HG03039 (cell line): ENCODE data around the gene TRIM52.
A peak's percentile ranks its signal among the peaks of the same experiment; 100 is the strongest.
"Not testable (repeated sequence)": the region's sequence is repeated elsewhere in the genome, so short reads cannot be mapped to it uniquely, and the experiment has no call there.

Experiments
- ATAC-seq: cut with Tn5 transposase; IDR thresholded peaks from one replicate; pipeline ENCODE4 v1.9.1; 2021; ENCODE audit warnings: mild to moderate bottlenecking, moderate library complexity; ENCODE audit not compliant: unreplicated experiment

TRIM52 gene

GRCh38 chr5:181260720-181261319 lies at the start of gene TRIM52:
Gene TRIM52 (minus strand): TSS chr5:181261143. CDS start chr5:181260813, 330 bp downstream.
- peak; percentile 69 for ATAC-seq

DNA sequence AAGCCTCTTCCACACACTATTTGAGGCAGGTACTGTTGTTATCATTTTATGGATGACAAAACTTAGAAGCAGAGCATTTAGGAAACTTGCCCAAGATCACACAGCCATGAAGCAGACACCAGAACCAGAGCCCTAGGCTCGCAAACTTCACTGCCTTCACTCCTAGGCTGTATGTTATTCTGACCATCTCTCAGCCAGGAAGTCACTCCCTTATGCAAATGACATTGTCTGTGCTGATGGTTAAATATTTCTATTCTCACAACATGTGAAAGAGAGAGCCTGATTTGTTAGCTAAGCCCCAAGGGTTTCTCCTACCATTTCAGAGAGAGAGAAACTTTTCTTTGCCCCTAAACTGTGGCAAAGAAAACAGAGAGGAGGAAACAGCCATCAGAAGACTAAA lies 26.4 kb upstream of the TRIM52 start:
- ATAC-seq = not testable (repeated sequence)

DNA sequence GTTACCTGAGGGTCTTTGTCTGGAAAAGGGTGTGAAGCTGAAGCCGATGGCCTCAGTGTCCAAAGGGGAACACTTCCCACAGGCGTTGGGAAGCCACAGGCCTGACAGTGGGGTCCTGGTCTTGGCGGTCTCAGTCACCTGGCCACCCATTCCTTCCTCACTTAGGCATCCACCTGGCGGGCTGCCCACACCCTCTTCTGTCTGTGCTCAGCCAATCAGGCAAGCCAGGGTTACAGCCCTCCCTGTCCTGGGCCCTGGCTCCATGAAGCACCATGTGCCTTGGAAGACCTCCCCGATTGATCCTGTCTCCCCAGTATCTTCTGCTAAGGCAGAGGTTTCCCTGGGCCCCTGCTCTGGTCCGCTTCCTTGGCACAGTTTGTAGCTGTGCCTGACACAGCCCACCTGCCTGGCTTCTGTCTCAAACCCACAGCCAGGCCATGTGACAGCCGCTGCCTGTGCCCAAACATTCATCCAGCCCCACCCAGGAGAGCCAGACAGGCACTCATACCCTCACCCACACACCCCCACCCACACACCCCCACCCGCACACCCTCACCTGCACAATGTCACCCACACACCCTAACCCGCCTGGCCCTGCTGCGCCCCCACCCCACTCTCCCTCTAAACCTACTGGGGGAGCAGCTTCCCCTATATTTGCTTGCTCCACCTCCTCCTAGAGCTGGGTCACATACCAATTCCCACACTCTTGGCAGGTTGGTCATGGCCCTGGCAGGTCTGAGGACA lies 25.2 kb upstream of the TRIM52 start:
- not testable (repeated sequence) for ATAC-seq

GRCh38 chr5:181283841-181284755 lies 23.2 kb upstream of the TRIM52 start:
- not testable (repeated sequence) for ATAC-seq

GRCh38 chr5:181283347-181283746 lies 22.4 kb upstream of the TRIM52 start:
- no peak for ATAC-seq

DNA sequence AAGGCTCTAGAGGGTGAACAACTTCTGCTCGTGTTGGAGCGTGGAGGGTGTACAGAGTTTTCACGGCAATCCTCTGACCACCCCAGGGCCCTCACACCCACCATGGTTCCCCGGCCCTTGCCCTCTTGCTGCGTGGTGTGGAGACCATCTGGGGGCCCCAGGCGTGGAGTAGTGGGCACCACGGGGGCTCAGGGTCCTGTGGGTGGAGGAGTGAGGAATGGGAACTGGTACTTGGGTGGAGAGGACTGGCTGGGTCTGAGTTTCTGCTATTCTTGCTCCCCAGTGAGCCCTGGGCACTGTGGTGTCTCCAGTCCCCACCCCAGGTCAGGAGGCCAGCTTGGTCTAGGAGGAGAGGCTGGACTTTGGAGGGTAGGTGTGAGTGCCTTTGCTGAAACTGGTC lies 21.9 kb upstream of the TRIM52 start:
- no peak for ATAC-seq

DNA sequence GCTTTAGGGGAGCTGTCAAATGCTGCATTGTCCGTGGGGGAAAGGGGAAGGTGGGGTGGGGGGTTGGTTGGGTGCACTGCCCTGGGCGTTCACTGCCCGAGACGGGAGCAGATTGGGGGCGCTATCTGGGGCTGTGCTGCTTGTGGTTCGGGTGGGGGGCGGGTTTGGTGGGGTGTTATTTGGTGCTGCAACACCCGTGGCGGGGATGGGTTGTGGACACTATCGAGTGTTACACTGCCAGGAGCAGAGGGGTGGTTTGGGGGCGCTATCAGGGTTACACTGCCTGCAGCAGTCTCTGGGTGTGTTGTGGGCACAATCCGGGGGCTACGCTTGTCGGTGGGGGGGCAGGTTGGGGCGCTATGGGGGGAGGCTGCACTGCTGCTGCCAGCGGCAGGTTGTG lies 21.5 kb upstream of the TRIM52 start:
- ATAC-seq = not testable (repeated sequence)

DNA sequence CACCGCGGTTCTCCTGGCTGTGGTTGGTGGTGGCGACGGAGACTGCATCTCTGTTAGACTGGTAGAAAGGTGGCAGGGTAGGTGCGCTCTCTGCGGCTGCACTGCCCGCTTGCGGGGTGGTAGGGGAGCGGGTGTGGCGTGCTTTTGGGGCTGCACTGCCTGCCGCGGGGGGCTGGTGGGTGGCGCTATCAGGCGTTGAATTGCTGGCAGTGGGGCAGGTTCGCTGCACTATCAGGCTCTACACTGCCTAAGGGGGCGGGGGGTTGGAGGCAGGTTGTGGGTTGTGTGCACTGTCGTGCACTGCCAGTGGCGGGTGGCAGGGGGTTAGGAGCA lies 21.0 kb upstream of the TRIM52 start:
- ATAC-seq = no peak

GRCh38 chr5:181281077-181281983 lies 20.4 kb upstream of the TRIM52 start:
- no peak for ATAC-seq

DNA sequence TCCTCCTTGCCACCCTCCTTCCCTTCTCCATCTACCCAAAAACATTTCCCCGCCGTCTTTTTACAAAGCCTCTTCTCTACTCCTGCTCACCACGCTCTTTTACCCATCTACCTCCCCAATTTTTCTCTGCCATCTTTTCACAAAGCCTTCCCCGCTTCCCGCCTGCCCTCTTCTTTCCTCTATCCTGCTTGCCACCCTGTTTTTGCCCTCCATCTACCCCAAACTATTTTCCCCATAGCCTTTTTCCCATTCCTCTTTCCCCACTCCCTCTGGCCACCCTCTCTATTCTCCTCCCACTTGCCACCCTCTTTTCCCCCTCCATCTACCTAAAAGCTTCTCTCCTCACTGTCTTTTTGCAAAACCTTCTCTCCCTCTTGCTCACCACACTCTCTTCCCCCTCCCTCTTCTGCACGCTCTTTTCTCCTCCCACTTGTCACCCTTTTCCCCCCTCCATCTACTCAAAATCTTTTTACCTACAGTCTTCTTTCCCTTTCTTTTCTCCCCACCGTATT lies 19.4 kb upstream of the TRIM52 start:
- no peak for ATAC-seq

- not testable (repeated sequence) for ATAC-seq
Measured at GRCh38 chr5:181273433-181273744, 12.4 kb upstream of the TRIM52 start.

- no peak for ATAC-seq
Measured at GRCh38 chr5:181271081-181271480, 10.1 kb upstream of the TRIM52 start.

DNA sequence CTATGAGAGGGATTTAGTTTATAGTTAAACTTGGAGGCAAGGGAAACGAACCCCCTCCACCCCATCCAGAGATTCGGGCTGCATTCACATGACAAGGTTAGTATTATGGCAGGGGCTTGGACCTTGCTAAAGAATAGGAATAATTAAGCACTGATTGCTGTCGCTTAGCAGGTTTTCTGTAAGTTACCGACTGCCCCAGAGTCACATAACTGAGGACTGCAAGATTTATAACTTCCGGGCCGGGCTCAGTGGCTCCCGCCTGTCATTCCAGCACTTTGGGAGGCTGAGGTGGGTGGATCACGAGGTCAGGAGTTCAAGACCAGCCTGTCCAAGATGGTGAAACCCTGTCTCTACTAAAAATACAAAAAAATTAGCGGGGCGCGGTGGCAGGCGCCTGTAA lies 7.0 kb upstream of the TRIM52 start:
- not testable (repeated sequence) for ATAC-seq

- ATAC-seq = not testable (repeated sequence)
Measured at GRCh38 chr5:181267291-181267904, 6.5 kb upstream of the TRIM52 start.

DNA sequence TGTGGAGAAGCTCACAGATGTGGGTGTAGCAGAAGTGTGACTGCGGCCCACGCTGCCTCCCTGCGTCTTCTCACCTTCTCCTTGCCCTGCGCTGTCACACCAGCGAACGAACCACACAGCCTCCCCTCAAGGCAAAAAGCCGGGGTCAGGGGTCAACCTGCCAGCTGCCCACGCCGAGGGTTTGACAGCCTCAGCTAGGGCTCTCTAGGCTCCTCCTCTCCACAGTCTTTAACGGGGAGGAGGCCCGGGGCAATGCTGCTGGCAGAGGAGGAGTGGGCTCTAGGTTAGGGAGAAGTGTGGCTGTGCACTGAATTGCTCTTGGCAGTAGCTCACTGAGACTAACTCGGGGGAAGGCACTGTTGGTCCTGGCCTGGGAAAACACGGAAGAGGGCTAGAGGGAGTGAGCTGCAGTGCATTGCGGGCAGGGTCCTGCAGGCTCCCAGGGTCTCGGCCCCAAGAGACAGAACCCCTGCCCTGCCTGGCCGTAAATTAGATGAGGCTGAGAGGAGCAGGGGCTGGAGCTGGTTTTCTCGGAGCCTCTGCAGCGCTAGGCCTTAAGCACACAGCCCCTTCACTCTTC lies 4.2 kb upstream of the TRIM52 start:
- ATAC-seq = no peak

GRCh38 chr5:181263633-181264032 lies 2.7 kb upstream of the TRIM52 start:
- no peak for ATAC-seq

GRCh38 chr5:181261320-181262049 lies 542 bp upstream of the TRIM52 start:
- peak; percentile 47 for ATAC-seq

DNA sequence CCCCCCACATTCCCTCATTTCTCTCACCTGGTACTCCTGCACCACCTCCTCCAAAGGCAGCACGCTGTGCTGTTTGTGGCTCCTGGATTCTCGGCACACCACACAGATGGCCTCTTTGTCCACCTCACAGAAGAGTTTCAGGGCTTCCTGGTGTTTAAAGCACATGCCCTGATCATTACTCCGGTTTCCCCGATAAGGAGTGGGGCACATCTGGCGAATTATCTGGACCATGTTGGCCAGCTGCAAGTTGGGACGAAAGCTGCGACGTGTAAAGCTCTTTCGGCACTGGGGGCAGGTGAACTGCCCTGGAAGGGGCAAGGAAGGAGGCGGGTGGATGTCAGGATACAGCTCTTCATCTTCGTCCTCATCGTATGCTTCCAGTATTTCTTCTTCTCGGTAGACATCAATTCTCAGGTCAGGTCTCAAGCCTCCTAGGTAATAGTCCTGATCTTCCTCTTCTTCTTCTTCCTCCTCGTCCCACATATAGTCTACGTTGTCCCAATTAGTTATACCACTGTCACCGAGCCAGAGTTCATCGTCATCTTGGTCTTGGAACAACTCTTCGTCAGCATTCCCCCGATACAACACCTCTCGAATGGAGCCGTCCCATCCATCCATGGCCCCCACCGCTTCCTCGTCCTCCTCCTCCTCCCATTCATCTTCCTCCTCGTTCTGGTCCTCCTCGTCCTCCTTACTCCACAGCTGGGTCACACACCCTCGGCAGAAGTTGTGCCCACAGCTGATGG lies 796 bp downstream of the TRIM52 start:
- ATAC-seq = no peak
